Subcutaneous adipose tissue (tissue), 4 donors: ENCODE measurements around the gene NEGR1. TPM values are rescaled to one million over a fixed set of nuclear protein-coding genes. Genes with fewer than 3 reads are reported as not detected.

ENCODE experiments used
- CTCF ChIP-seq: fragments of 450-650 bp; IDR thresholded peaks from one replicate; pipeline ENCODE4 v1.5.1; 2016; ENCODE audit warnings: low read depth, mild to moderate bottlenecking, control low read depth, antibody characterized with exemption, moderate library complexity
- total RNA-seq, 4 donors: library from RNA; depleted of rRNA; stranded (reverse); fragments of >200 nt; gene quantifications; one replicate each; pipeline ENCODE4 v1.1.0, GENCODE V29; 2016

NEGR1 gene
- total RNA-seq, 4 donors from 2014 or later = 18.6 to 42.9 (median 35.3) TPM

DNA sequence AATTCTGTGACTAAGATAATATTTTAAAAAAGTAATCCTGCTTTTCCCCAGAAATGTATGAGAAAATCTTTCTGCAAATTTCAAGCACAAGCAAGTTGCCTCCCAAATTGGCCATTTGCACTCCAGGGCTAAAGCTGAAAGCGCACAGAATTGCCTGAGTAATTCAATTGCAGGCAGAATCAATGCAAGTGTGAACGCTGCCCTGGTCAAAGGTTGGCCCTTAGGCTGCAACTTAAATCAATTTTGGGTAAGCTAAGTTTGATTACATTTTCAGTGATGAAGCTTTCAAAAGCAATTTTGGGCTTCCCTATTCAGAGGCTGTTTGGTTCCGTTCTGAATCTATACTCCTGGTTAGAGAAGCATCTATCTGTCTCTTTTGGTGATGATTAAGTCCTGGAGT is 699.7 kb downstream of the NEGR1 start:
- no peak for TF ChIP-seq CTCF

DNA sequence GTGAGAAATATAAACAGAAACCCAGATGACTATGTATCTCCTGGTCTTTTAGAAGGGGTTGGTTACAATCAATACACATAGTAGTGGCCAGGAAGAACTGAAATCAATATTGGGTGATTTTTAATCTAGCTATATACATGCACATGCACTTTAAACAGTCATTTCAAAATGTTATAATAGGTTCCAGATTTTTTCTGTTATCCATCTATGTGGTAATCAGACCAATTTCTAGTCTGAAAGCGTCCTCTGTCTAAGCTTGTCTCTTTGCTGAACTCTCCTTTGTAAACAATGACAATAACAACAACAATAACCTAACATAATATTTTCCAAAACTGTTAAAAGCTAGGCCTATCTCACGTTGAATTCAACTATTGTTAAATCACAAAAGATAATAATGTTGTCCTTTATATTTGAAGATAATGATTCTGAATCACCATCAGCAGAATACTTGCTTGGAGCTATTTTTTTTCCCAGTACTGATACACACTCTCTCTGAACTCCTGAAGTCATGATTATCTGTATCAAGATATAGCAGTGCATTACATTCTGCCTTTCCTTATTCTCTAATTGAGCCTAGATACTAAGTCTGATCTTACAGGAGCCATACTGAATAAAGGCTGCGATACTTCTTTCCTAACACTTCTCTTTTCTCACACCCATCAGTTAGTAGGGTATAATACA is 704.7 kb downstream of the NEGR1 start:
- no peak for TF ChIP-seq CTCF

DNA sequence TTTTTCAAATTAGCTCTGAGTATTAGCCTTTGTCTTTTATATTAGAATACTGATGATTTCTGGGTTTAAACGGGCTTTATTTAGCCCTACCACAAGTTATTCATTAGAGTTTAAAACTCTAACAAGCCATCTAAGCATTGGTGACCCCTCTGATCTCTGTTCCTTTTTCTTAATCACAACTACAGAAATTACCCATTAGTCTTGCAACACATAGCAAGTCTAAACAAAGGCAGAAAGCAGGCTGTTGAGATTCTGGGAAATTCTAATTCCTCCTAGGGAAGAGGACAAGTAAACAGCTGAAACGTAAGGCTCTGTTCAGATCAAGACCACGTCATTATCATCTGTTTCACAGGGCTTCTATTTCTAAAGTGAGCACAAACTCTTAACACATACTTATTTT is 710.3 kb downstream of the NEGR1 start:
- TF ChIP-seq CTCF = no peak

- no peak for TF ChIP-seq CTCF
Measured at GRCh38 chr1:71566413-71566812, 715.9 kb downstream of the NEGR1 start.

DNA sequence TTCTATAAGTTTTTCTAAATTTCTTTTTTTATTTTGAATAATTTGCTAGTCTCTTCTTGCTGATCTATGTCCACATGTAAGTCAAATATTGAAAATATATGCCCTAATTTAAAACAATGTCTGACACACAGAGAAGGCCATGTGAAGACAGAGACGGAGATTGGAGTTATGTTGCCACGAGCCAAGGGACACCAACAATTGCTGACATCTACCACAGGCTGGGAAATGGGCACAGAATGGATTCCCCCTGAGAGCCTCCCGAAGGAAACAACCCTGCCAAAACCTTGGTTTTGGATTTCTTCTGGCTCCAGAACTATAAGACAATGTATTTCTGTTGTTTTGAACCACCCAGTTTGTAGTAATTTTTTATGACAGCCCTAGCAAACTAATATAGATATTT is 716.5 kb downstream of the NEGR1 start:
- TF ChIP-seq CTCF = no peak

- TF ChIP-seq CTCF = no peak
Measured at GRCh38 chr1:71565262-71565661, 717.1 kb downstream of the NEGR1 start.

DNA sequence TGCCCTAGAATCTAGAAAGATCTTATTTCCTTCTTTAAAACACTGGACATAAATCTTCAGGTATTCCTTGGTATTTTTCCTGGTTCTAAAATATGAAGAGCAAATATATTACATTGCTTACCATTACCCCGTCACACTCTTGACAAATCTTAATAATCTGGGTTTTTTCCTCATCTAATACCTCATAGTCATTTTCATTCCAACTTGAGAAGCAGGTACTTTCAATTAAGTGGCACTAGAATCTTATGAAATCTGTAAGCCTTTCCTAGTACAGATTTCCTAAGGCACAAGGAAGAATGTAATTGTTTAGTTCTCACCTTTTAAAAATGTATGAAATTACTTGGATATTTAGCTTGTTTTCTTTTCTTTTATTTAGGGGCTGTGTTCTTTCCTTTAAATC is 720.0 kb downstream of the NEGR1 start:
- no peak for TF ChIP-seq CTCF
